LNCAP (cell line): Measurements from ENCODE around the gene OTOG.

Source experiments
- CTCF ChIP-seq: fragments of 450-650 bp; IDR thresholded peaks from 2 replicates; pipeline ENCODE4 v1.5.1; 2017; ENCODE audit warnings: mild to moderate bottlenecking

Gene OTOG

GRCh38 chr11:17649696-17650095 is 102.6 kb downstream of the OTOG start:
- TF ChIP-seq CTCF, result no peak

GRCh38 chr11:17650127-17650911 is 103.3 kb downstream of the OTOG start:
- no peak for TF ChIP-seq CTCF

GRCh38 chr11:17651061-17651460 is 104.0 kb downstream of the OTOG start:
- no peak for TF ChIP-seq CTCF

GRCh38 chr11:17651681-17652080 is 104.6 kb downstream of the OTOG start:
- no peak for TF ChIP-seq CTCF

- TF ChIP-seq CTCF, result no peak
Measured at GRCh38 chr11:17652556-17652955, 105.5 kb downstream of the OTOG start.

- TF ChIP-seq CTCF, result no peak
Measured at GRCh38 chr11:17653611-17654010, 106.6 kb downstream of the OTOG start.

GRCh38 chr11:17655682-17656081 is 108.6 kb downstream of the OTOG start:
- TF ChIP-seq CTCF, result no peak

GRCh38 chr11:17658211-17658610 is 111.2 kb downstream of the OTOG start:
- no peak for TF ChIP-seq CTCF
